GM18508 (cell line): ENCODE data around the gene GZMM.

Source experiments
- ATAC-seq: cut with Tn5 transposase; IDR thresholded peaks from one replicate; pipeline ENCODE4 v1.9.1; 2021; ENCODE audit warnings: moderate number of reproducible peaks; ENCODE audit not compliant: insufficient read depth, unreplicated experiment

Gene GZMM

DNA sequence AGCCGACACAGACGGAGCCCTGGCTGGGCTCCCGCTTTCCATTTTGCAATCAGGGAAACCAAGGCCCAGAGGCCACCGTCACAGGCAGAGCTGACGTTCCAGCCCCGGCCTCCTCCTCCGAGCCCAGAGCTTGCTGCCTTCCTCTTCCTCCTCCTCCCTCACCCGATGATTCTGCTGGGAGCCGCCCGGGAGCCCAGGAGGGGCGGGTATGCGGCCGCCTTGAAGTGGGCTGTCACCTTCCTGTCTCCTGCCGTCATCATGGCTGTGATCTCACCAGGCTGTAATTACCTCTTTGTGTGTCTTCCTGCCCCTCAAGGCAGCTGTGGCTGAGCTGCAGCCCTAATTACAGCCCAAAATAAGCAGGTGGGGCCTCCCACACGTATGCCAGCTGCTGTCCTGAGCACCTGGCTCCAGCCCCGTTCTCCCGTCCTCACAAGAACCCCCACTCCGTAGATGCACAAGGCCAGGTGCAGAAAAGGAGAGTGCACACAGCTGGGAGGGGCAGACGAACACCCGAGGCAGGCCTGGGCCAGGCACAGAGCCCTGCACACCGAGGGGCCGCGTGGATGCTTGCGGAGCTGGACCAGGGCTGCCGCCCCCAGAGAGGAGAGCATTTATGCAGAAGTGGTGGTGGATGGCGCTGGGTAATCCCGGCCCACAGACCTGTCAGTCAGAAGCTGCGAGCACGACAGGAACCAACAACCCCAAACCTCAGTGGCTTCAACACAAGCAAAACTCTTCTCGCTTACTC, 32.6 kb upstream of the GZMM start:
- ATAC-seq = no peak

DNA sequence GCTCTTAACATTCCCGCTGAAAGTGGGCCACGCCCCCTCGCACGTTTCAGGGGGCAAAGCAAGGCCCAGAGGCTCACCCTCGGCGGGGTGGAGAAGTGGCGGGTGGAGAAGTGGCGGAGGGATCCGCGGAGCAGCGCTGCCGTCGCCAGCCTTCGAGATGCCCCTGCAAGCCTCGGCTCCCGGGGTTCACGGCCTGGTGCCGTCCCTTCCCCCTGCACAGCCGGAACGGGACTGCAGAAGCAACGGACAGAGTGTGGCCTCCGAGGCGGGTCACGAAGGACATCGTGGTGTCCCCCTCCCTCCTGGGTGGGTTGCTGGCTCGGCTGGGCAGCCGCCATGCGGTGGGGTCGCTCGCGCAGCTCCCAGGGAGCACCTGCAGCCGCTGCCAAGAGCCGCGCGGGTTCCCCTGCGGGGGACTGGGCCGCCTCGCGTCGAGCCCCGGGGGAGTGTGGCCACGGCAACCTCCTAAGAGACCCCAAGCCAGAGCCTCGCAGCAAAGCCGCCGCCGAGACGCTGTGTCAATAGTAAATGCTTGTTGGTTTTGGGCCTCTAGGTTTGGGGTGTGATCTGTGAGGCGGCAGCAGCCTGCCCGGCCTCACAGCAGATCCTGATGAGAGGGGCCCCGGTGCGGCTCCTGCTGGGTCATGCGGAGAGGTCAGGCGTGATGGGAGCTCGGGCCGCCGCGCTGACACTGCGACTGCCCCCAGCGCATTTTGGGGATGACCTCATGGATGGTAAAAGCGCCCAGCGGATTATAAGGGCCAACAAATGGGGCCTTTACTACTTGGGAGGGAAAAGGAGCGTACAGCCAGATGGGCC, 31.1 kb upstream of the GZMM start:
- no peak for ATAC-seq

DNA sequence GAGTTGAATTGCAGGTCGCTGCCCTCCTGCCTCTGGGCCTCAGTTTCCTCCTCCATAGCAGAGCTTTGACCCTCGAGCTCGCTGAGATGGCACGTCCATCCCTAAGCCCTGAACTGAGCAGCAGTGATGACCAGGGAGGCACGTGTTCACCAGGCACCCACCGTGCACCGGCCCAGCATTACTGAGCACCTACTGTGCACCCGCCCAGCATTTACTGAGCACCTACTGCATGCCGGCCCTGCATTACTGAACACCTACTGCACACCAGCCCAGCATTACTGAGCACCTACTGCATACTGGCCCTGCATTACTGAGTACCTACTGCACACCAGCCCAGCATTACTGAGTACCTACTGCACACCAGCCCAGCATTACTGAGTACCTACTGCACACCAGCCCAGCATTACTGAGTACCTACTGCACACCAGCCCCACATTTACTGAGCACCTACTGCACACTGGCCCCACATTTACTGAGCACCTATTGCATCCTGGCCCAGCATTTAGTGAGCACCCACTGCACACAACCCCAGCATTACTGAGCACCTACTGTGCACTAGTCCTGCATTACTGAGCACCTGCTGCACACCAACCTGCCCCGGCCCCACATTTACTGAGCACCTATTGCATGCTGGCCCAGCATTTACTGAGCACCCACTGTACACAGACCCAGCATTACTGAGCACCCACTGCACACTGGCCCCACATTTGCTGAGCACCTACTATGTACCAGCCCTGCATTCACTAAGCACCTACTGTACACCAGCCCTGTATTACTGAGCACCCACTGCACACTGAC, 30.3 kb upstream of the GZMM start:
- no peak for ATAC-seq

DNA sequence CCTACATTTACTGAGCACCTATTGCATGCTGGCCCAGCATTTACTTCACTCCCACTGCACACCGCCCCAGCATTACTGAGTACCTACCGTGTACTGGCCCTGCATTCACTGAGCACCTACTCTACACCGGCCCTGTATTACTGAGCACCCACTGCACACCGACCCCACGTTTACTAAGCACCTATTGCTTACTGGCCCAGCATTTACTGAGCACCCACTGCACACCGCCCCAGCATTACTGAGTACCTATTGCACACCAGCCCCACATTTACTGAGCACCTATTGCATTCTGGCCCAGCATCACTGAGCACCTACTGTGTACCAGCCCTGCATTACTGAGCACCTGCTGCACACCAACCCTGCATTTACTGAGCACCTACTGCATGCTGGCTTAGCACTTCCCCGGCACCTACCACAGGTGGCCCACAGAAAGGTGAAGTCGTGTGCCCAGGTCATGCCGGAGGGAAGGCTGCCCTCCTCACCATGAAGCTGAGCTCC, 29.6 kb upstream of the GZMM start:
- no peak for ATAC-seq

DNA sequence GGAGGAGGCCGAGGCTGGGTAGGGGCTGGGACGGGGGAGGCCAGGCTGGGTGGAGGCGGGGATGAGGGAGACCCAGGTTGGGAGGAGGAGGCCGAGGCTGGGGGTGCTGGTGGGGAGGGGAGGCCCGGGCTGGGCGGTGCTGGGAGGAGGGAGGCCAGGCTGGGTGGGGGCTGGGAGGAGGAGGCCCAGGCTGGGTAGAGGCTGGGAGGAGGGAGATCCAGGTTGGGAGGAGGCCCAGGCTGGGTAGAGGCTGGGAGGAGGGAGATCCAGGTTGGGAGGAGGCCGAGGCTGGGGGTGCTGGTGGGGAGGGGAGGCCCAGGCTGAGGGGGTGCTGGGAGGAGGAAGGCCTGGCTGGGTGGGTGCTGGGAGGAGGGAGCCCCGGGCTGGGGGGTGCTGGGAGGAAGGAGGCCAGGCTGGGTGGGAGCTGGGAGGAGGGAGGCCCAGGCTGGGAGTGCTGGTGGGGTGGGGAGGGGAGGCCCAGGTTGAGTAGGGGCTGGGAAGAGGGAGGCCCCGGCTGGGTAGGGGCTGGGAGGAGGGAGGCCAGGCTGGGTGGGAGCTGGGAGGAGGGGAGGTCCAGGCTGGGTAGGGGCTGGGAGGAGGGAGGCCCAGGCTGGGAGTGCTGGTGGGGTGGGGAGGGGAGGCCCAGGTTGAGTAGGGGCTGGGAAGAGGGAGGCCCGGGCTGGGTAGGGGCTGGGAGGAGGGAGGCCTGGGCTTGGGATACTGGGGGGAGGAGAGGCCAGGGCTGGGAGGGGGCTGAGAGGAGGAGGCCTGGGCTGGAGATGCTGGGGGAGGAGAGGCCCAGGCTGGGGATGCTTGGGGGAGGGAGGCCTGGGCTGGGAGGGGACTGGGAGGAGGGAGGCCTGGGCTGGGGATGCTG, 25.9 kb upstream of the GZMM start:
- no peak for ATAC-seq

DNA sequence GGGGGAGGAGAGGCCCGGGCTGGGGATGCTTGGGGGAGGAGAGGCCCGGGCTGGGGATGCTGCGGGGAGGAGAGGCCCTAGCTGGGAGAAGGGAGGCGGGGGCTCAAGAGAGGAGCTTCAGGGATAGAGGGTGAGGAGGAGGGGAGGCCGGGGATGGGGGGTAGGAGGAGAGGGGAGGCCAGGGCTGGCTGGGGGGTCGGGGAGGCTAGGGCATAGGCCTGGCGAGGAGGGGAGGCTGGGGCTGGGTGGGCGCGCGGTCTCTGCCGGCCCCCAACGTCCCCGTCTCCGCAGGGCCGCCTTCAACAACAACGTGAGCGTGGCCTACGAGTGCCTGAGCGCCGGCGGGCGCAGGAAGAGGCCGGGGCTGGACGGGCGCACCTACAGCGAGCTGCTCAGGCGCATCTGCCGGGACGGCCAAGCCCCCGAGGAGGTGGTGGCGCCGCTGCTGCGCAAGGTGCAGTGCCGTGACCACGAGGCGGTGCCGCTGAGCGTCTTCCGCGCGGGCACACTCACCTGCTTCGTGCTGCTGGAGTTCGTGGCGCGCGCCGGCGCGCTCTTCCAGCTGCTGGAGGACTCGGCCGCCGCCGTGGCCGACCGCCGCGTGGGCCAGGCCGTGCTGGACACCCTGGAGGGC, 25.1 kb upstream of the GZMM start:
- ATAC-seq = no peak

DNA sequence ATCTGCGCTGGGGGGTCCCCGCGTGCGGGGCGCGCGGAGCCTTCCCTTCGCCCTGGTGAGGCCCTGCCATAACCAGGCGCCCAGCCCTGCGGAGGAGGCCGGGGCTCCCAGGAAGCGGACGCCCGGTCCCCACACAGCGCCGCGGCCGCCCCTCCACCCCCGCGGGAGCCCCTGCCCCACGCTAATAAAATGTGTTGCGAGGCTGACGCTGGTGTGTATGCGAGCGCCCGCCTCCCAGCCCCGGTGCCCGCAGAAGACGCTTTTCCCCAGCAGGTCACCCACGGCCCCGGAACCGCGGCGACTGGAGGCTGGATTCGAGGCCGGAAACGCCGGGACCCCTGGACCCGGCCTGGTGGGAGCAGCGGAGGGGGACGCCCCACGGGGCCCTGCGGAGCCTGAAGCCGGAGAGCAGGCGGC, 24.4 kb upstream of the GZMM start:
- no peak for ATAC-seq

DNA sequence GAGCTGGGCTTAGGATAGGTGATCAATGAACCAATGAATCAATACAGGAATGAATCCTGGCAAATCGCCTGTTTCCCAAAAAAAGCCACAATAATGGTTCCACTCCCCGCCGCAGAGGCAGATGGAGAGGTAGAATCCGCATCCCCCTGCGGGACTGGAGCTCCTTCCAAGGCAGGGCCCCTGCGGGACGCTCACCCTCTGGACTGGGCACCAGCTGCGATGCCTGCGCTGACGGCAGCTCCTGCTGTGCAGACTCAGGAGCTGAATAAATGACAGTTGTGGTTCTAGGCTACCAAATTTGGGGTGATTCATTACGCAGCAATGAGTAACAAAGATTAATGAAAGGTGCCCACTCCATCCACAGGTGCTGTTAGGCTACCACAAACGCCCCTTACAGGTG, 21.1 kb upstream of the GZMM start:
- no peak for ATAC-seq

DNA sequence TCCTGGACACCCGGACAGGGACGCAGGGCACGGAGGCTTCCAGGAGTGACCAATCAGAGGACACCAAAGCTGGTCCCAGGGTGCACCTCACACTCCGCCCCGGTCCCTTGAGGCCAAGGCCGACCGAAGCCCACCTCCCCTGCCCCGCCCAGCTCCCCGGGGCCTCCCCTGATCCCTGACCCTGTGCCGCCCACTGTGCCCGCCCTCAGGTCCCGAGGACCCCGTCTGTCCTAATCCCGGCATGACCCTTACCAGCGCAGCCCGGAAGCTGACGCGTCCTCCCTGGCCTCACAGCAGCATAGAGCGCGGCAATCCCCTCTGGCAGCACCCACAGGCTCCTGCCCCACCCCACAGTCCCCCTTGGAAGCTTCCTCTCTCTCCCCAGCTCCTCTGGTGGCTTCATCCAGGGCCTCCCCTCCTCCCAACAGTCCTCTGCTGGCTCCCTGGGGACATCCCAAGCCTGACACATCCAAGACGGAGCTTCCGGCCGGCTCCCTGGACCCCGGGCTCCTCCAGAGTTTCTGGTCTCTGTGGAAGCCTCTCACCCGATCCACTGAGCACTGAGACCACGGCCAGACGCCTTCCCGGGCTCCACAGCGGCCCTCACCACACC, 19.7 kb upstream of the GZMM start:
- ATAC-seq = no peak

DNA sequence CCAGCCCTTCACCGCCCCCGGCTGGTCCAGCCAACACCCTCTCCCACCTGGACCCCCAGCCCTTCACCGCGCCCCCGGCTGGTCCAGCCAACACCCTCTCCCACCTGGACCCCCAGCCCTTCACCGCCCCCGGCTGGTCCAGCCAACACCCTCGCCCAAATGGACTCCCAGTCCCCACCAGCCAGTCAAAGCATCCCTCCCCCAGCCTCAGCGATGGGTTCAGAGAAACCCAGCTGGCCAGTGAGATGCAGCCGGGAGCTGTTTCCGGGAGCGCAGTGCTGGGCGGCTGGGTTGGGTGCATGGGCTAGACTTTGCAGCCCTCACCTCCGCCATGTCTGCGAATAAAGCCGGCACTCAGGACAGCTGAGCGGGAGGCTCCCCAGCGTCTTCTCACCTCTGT, 18.8 kb upstream of the GZMM start:
- no peak for ATAC-seq

DNA sequence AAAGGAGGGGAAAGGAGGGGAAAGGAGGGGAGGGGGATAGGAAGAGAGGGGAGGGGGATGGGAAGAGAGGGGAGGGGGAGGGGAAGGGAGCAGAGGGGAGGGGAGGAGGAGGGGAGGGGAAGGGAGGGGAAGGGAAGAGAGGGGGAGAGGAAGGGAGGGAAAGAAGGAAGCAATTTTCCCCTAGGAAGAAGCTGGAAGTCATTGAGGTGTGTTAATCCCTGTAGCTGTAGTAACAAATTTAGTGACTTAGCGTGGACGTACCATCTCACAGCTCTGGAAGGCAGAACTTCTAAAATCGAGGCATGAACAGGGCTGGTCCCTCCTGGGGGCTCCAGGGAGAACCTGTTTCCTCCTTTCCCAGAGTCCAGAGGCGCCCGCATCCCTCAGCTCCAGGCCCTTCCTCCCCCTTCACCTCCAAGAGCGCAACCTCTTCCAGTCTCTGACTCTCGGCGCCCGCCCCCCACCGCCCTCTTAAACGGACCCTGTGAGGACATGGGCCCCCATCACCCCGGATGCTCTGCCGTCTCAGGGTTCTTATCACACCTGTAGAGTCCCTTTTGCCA, 17.9 kb upstream of the GZMM start:
- no peak for ATAC-seq

DNA sequence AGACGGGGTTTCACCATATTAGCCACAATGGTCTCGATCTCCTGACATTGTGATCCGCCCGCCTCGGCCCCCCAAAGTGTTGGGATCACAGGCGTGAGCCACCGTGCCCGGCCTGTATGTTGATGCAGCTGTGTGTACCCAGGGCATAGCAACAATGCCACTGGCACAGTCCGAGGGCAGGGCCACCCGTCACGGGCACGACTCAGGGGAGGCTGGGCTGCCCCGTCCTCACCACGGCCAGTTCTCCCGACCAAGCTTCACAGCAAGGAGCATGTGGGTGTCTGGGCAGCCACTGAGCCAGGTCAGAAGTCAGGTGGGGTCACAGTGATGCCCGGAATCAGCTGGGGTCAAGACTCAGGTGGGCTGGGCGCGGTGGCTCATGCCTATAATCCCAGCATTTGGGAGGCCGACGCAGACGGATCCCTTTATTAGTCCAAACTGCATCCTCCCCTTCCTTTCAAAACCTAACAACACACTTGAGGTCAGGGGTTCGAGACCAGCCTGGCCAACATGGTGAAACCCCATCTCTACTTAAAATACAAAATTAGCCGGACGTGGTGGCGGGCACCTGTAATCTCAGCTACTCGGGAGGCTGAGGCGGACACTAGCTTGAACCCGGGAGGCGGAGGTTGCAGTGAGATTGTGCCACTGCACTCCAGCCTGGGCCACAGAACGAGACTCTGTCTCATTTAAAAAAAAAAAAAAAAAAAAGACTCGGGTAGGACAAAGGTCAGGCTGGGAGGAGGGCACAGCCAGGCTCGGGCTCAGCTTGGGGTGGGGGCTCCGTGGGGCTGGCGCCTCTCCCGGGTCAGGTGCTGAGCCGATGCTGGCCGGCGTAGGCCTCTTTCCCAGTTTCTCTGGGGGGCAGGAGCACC, 13.5 kb upstream of the GZMM start:
- no peak for ATAC-seq

DNA sequence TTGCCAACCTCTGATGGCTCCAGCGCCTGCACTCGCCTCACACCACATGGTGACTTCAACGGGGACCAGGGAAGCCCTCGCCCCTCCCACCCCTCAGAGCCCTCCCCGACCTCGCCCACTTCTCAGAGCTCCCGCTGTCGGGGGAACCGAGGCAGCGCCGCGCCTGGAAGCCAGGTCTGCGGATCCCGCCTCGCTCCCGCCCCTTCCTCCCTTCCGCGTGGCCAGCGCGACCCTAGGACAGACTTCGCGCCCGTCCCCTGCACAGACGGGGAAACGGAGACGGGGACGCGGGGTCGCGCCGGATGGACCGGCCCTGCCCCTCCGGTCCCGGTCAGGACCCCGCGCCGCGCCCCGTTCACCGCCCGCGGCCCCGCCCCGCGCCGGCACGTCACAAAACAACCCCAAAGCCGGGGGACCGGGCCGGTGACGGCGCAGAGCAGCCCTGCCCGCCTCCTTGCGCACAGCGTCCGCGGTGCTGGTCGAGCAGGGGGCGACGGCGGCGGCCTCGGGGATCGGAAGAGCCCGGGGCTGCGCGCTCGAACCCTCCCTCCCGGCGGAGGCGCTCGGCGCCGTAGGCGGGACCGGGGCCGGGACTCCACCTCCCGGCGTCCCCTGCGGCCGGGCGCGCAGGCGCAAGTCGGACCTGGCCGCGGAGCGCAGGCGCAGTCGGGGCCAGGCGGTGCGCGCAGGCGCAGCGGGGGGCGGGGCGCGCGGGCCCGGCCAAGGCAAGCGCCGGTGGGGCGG, 12.7 kb upstream of the GZMM start:
- ATAC-seq = no peak

DNA sequence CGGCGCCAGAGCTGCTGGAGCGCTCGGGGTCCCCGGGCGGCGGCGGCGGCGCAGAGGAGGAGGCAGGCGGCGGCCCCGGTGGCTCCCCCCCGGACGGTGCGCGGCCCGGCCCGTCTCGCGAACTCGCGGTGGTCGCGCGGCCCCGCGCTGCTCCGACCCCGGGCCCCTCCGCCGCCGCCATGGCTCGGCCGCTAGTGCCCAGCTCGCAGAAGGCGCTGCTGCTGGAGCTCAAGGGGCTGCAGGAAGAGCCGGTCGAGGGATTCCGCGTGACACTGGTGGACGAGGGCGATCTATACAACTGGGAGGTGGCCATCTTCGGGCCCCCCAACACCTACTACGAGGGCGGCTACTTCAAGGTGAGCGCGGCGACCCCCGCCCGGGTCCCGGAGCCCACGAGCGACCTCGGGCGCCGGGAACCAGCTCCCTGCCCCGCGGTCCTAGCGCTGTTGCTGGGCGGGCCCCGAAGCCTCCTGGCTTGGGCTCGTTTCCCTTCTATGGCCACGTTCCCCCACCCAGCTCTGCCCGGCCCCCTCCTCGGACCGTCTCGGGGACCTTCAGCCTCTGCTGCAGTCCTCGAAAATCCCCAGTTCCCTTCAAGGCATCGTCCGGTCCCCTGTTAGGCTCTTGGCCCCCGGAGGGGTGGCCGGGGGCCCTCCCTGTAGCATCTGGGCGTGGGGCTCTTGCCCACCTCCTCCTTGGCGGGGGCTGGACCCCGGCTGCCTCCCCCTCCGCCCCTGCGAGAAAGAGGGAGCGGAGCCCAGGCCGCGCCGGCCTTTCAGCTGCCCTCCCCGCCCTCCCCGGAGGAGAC, 11.9 kb upstream of the GZMM start, which contains the start of gene CDC34:
Gene CDC34 (plus strand): TSS at position 8 of the 808 bp plus-strand sequence. CDS start 172 bp downstream, at position 180.
- ATAC-seq = no peak

DNA sequence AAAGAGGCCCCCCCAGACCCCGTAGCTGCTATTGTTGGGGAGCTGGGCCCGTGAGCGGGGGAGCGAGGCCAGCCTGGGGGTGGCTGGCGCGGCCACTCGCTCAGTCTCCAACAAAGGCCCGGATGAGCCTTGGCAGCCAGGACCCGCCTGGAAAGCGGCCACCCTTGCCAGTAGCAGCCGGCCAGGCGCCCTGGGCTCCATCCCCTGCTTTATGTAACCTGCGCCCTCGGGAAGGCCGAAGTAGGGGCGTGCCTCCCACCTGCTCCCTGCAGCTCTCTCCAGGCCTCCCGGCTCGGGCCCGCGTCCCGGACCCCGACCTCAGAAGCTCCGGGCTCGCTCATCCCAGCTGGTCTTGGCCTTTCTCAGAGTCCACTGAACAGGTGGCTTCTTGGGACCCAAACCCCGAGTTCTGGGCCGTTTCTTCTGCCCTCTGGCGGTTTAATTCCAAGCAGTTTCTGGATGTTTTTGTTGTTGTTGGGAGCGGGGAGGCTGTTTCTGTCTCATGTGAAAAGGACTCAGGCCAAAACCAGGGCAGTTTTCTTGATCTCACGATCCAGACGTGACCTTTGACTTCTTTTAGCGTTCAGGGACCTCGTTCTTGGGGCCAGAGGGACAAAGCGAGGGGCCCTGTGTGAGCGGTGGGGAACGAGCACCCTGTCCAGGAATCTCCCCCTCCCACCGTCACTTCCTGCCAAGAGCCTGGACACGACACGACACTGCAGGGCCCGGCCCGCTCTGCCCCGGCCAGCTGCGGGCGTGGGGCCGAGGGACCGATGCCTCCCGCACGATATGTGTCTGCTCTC, 11.1 kb upstream of the GZMM start:
- ATAC-seq = no peak
